ENCODE measurements around the gene NEK6. TPM values are rescaled to one million over a fixed set of nuclear protein-coding genes. Genes with fewer than 3 reads are reported as not detected.

Gene NEK6
- total RNA-seq, 1 experiment from 2014 or later = 21.1 TPM

DNA sequence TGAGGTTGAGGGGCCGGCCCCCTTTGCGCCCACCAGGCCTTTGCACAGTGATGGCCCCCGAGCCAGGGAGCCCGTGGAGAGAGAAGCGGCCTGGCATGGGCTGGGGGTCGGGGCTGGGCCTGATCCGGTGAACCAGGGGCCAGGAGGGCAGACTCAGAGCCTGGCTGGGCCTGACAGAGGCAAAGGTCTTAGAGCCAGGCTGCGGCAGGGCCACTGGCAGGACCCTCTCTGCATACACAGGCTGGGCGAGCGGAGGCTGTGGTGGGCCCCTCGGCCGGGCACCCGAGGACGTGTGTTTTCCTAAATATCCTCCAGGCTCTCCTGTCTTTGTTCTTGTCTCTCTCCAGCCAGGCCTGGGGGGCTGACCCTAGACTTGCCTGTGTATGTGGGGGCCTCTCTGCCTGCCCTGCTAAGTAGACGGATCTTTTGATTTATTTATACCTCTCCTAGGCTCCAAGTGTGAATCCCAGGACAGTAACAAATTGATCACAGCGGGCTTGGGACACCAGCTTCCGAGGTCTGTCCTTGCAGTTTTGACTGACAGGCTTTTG lies 933 bp downstream of the NEK6 start:
- peak; percentile 2 for DNase-seq
- H3K9me3 ChIP-seq (ENCODE audit: low read length) = no peaks in the 10 kb centered on the region
- H3K4me3 ChIP-seq (ENCODE audit: low read length) = peak overlapping the region; percentile 92
- H4K20me1 ChIP-seq (ENCODE audit: low read length) = peaks cover 28% of the 10 kb centered on the region
- H3K36me3 ChIP-seq (ENCODE audit: low read depth, low read length) = peaks cover 2% of the 10 kb centered on the region; the same call in 1 of the 2 replicates
- H3F3A ChIP-seq (ENCODE audit: low read length, unreplicated experiment) = peaks cover 5% of the 10 kb centered on the region
- peak overlapping the region; percentile 73 for H3K27ac ChIP-seq (ENCODE audit: low read length)
- intact Hi-C loops (cut with micrococcal nuclease) = loop anchor here (5.0 kb wide), 3 partner anchors 36 to 131 kb away; no protein-coding TSS in a partner anchor
- H3K4me1 ChIP-seq (ENCODE audit: insufficient read depth, low read length) = peaks cover 37% of the 10 kb centered on the region
- no peaks in the 10 kb centered on the region for H3K27me3 ChIP-seq (ENCODE audit: low read length)
- peak overlapping the region; percentile 67 for H3K9ac ChIP-seq (ENCODE audit: low read length)
- BruUV-seq (replicated peaks) = no TSS peak
- H3K9me2 ChIP-seq (replicated peaks; ENCODE audit: low read length) = no peaks in the 10 kb centered on the region
- CTCF ChIA-PET = no interaction called here
- TF ChIP-seq EZH2phosphoT487 (IDR thresholded peaks at IDR 0.05; ENCODE audit: borderline replicate concordance, low read length) = no peak
- TF ChIP-seq CTCF (conservative IDR thresholded peaks at IDR 0.05; ENCODE audit: low read depth, low read length) = no peak
- no peak for TF ChIP-seq EZH2 (IDR thresholded peaks at IDR 0.05; ENCODE audit: low read length, unreplicated experiment)
- H3K4me2 ChIP-seq (ENCODE audit: low read length) = peak overlapping the region; percentile 80
- H2AFZ ChIP-seq (ENCODE audit: low read length) = peak overlapping the region; percentile 53
- POLR2A ChIA-PET (ENCODE audit: unreplicated experiment) = interaction anchor here (0.7 kb wide), 1 partner anchor 67 kb away, joined by 7 read pairs; no protein-coding TSS in a partner anchor
- H3K79me2 ChIP-seq (ENCODE audit: low read length) = peaks cover 58% of the 10 kb centered on the region
- ATAC-seq = peak; percentile 10; the same call in 1 of the 2 replicates

GRCh38 chr9:124259158-124259808 lies 1.5 kb downstream of the NEK6 start:
- ChIA-PET POLR2A (ENCODE audit: unreplicated experiment) (interaction anchor here (0.7 kb wide), 1 partner anchor 66 kb away, joined by 7 read pairs; no protein-coding TSS in a partner anchor), CTCF (no interaction called here)
- BruUV-seq (replicated peaks) = TSS peak; percentile 40
- Histone ChIP-seq H3K4me3 (ENCODE audit: low read length) (peak overlapping the region; percentile 92), H3F3A (ENCODE audit: low read length, unreplicated experiment) (peaks cover 5% of the 10 kb centered on the region), H3K9ac (ENCODE audit: low read length) (peak overlapping the region; percentile 67), H2AFZ (ENCODE audit: low read length) (no peak overlapping the region), H3K4me2 (ENCODE audit: low read length) (peak overlapping the region; percentile 80), H3K9me3 (ENCODE audit: low read length) (no peaks in the 10 kb centered on the region), H3K9me2 (replicated peaks; ENCODE audit: low read length) (no peaks in the 10 kb centered on the region), H4K20me1 (ENCODE audit: low read length) (peaks cover 29% of the 10 kb centered on the region), H3K79me2 (ENCODE audit: low read length) (peaks cover 64% of the 10 kb centered on the region), H3K36me3 (ENCODE audit: low read depth, low read length) (peaks cover 2% of the 10 kb centered on the region; the same call in 1 of the 2 replicates), H3K4me1 (ENCODE audit: insufficient read depth, low read length) (peaks cover 37% of the 10 kb centered on the region), H3K27ac (ENCODE audit: low read length) (peak overlapping the region; percentile 73), H3K27me3 (ENCODE audit: low read length) (no peaks in the 10 kb centered on the region)
- no peak for TF ChIP-seq EZH2phosphoT487 (IDR thresholded peaks at IDR 0.05; ENCODE audit: borderline replicate concordance, low read length)
- TF ChIP-seq CTCF (conservative IDR thresholded peaks at IDR 0.05; ENCODE audit: low read depth, low read length) = no peak
- TF ChIP-seq EZH2 (IDR thresholded peaks at IDR 0.05; ENCODE audit: low read length, unreplicated experiment) = no peak
- peak; percentile 91 for DNase-seq
- ATAC-seq = peak; percentile 44
- intact Hi-C loops (cut with micrococcal nuclease) = loop anchor here (5.0 kb wide), 3 partner anchors 37 to 132 kb away; no protein-coding TSS in a partner anchor
